Measurements from ENCODE around the gene ZNF358. TPM values are rescaled to one million over a fixed set of nuclear protein-coding genes. Genes with fewer than 3 reads are reported as not detected.

The ZNF358 gene
- total RNA-seq, 2 donors from 2014 or later: 37.8 to 56.2 TPM

DNA sequence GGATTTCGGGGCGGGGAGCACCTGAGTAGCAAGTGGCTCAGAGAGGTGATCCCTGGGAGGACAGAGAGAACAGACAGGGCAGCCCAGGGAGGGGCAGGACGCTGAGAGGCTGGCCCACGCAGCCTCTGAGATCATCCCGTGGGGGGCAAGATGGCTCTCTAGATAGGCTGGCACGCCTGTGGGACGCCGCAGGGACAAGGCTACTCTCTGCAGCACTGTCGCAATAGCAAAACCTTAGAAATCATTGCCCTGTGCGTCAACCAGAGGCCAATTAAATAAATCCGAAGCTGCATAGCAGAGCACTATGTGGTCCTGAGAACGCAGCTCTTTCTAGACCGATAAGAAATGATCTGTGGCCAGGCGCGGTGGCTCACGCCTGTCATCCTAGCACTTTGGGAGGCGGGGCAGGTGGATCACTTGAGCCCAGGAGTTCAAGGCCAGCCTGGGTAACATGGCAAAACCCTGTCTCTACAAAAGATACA, 32.1 kb upstream of the ZNF358 start:
- intact Hi-C loops (cut with DNase I, micrococcal nuclease): no loop called here
- DNase-seq (no peak), ATAC-seq (peak; percentile 14)

DNA sequence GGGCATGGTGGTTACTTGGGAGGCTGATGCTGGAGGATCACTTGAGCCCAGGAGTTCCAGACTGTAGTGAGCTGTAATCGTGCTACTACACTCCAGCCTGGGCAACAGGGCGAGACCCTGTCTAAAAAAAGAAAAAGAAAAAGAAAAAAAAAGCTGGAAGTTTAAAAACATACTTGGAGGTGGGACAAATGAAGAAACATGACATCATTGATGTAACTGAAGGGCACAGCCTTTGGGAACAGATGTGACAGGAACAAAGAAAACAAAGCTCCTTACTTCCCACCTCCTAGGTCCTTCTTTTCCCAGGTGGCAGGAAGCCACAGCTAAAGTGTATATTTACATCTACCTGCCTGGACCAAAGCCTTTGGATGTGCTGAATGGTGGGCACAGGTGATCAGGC, 29.0 kb upstream of the ZNF358 start:
- DNase-seq (no peak), ATAC-seq (no peak)
- intact Hi-C loops (cut with DNase I, micrococcal nuclease): no loop called here

GRCh38 chr19:7488736-7489353, 27.1 kb upstream of the ZNF358 start, which contains the start of gene PEX11G:
PEX11G (minus strand) TSS chr19:7489035; CDS start chr19:7489010, 25 bp downstream.
- ATAC-seq: peak; percentile 91
- intact Hi-C loops (cut with DNase I, micrococcal nuclease): no loop called here
- peak; percentile 87 to 94 for DNase-seq

GRCh38 chr19:7489609-7490044, 26.3 kb upstream of the ZNF358 start:
- intact Hi-C loops (cut with DNase I, micrococcal nuclease): no loop called here
- peak; percentile 83 for ATAC-seq
- peak; percentile 55 to 74 for DNase-seq

DNA sequence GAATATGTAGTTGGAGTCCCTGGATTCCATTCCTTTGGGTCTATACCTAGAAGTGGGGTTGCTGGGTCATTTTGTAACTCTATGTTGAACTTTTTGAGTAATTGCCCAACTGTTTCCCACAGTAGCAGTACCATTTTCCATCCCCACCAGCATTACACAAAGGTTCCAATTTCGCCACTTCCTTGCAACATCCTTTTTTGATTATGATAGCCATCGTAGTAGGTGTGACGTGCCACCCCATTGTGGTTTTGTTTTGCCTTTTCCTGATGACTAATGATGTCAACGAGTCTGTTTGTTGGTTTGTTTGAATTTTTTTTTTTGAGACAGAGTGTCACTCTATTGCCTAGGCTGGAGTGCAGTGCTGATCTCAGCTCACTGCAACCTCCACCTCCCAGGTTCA, 23.8 kb upstream of the ZNF358 start:
- ATAC-seq: no peak
- intact Hi-C loops (cut with DNase I, micrococcal nuclease): no loop called here
- no peak for DNase-seq

GRCh38 chr19:7492558-7492957, 23.3 kb upstream of the ZNF358 start:
- intact Hi-C loops (cut with DNase I, micrococcal nuclease): no loop called here
- ATAC-seq: no peak
- DNase-seq: no peak

- intact Hi-C loops (cut with DNase I, micrococcal nuclease): no loop called here
- ATAC-seq (no peak), DNase-seq (no peak)
Observed at GRCh38 chr19:7494416-7495098, 21.3 kb upstream of the ZNF358 start.

DNA sequence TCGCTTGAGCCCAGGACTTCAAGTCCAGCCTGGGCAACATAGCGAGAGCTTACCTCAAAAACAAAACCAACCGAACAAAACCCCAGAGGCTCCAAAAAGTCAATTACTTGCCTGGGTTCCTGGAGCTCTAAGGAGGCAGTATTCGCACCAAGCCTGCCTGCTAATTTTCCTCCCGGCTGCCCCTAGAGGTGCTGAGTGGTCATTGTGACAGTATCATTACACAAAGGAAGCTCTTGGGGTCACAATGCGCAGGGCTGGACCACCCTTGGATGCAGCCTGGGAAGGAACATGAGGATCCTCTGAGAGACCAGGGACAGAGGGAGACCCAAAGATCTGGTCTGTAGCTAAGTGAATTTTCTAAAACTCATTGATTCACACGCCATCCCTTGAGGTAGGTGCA, 18.6 kb upstream of the ZNF358 start:
- DNase-seq (no peak), ATAC-seq (peak; percentile 28)
- intact Hi-C loops (cut with DNase I, micrococcal nuclease): no loop called here

GRCh38 chr19:7500811-7501450, 15.0 kb upstream of the ZNF358 start:
- ATAC-seq (peak; percentile 79), DNase-seq (peak; percentile 74 to 82)
- intact Hi-C loops (cut with DNase I, micrococcal nuclease): no loop called here

DNA sequence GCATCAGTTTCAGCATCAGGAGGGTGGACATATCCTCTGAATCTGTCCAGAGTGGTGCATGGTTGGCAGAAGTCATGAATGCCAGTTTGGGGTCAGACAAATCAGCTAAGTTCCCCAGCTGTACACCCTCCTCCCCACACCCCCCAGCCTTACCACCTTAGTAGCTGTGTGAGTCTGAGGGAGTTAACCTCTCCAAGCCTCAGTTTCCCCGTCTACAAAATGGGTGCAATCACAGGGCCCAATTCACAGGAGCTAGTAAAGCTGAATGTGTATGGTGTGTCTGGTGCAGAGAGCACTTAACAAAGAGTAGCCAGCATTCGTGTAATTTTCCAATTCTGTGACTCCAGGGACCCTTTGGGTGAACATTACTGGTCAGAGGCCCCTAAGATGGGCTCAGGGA, 13.4 kb upstream of the ZNF358 start:
- ATAC-seq (no peak), DNase-seq (no peak)
- intact Hi-C loops (cut with DNase I, micrococcal nuclease): no loop called here

- no peak for ATAC-seq
- no peak for DNase-seq
- intact Hi-C loops (cut with DNase I, micrococcal nuclease): no loop called here
Observed at GRCh38 chr19:7504684-7505083, 11.2 kb upstream of the ZNF358 start.

DNA sequence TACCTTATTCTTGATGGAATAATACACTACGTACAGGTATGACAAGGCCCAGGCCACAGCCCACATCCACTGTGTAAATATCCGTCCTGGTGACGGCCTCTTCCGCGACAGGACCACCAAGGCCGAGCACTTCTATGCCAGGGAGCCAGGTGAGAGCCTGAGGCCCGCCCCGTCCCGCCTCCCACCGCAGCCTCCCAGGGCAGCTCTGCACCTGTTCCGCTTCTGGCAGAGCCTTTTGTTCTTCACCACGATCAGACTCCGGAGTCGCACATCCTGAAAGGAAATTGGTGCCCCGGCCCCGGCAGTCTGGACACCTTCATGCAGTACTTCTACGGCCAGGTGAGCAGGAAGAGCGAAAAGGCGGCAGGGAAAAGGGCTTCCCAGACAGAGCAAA, 10.6 kb upstream of the ZNF358 start:
- intact Hi-C loops (cut with DNase I, micrococcal nuclease): no loop called here
- DNase-seq: peak in 1 of 2 donors; percentile 57
- peak; percentile 25 for ATAC-seq

DNA sequence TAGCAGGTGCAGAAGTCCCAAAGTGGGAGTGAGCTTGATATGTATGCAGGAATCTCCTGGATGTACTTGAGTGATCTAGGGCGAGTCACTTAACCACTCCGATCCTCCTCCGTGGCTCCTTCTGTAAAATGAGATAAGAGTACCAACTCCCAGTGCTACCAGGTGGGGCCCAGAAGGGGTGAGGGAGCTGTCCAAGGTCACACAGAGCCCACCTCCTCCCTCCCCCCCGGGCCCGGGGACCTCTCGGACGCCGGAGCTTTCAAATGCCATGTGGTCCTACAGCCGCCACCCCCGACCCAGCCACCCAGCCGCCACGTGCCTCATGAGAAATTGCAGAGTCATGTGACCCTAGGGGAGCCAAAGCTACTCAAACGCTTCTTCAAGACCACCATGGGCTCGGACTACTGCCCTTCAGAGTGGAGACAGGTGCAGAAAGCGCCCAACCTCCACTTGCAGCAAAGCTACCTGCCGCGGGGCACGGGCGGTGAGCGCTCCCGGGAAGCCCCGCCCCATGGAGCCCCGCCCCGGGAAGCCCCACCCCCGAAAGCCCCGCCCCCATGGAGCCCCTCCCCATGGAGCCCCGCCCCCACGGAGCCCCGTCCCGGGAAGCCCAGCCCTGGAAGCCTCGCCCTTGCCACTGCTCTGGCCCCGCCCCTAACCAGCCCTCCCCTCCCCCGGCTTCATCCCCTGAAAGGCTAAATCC, 10.1 kb upstream of the ZNF358 start:
- intact Hi-C loops (cut with DNase I, micrococcal nuclease): no loop called here
- DNase-seq: peak; percentile 59 to 79
- ATAC-seq: peak; percentile 73

GRCh38 chr19:7506385-7507328, 9.2 kb upstream of the ZNF358 start:
- intact Hi-C loops (cut with DNase I, micrococcal nuclease): no loop called here
- ATAC-seq: peak; percentile 87
- peak; percentile 96 to 98 for DNase-seq

DNA sequence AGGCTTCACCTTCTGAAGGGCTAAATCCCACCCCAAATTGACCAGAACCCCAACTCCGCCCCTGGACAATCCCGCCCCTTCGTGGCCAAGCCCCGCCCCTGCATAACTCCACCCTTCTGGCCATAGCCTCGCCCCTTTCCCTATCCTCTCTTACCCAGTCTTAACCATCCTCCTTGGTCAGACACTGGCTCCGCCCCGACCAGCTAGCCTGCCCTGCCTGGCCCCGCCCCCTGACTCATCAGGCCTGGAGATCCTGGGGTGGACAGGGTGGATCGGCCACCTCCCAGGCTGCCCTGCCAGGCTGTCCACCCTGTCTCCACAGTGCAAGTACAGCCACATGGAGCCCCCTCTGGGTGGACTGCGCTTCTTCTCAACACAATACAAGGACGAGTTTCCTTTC, 8.0 kb upstream of the ZNF358 start:
- peak; percentile 35 for ATAC-seq
- peak; percentile 76 to 88 for DNase-seq
- intact Hi-C loops (cut with DNase I, micrococcal nuclease): no loop called here

- DNase-seq: no peak
- intact Hi-C loops (cut with DNase I, micrococcal nuclease): no loop called here
- ATAC-seq: no peak
Observed at GRCh38 chr19:7509625-7510024, 6.3 kb upstream of the ZNF358 start.

- no peak for ATAC-seq
- no peak for DNase-seq
- intact Hi-C loops (cut with DNase I, micrococcal nuclease): no loop called here
Observed at GRCh38 chr19:7512400-7512851, 3.5 kb upstream of the ZNF358 start.

All from left colon (tissue), 2 donors.